H9 (cell line): Measurements from ENCODE around the gene GTF2F2. TPM values are rescaled to one million over a fixed set of nuclear protein-coding genes. Genes with fewer than 3 reads are reported as not detected.

Experiments
- DNase-seq: peaks from one replicate; pipeline ENCODE4 v3.0.0-alpha.2; 2017
- H2AFZ ChIP-seq: one replicate; pipeline ENCODE4 v1.6.1; 2013; ENCODE audit warnings: mild to moderate bottlenecking, low read length, control low read depth, moderate library complexity
- H2AK5ac ChIP-seq: 2 replicates; pipeline ENCODE4 v1.6.1; 2013; ENCODE audit warnings: low read length, control low read depth, mixed read lengths; ENCODE audit not compliant: insufficient read length
- H2BK120ac ChIP-seq: one replicate; pipeline ENCODE4 v1.6.1; 2013; ENCODE audit warnings: low read depth, mild to moderate bottlenecking, low read length, control low read depth, inconsistent platforms; ENCODE audit not compliant: poor library complexity, severe bottlenecking
- H2BK12ac ChIP-seq: 2 replicates; pipeline ENCODE4 v1.6.1; 2013; ENCODE audit warnings: low read length, control low read depth, mixed read lengths, low read depth; ENCODE audit not compliant: insufficient read length
- H2BK15ac ChIP-seq: 2 replicates; pipeline ENCODE4 v1.6.1; 2013; ENCODE audit warnings: low read depth, low read length, control low read depth
- H2BK20ac ChIP-seq: one replicate; pipeline ENCODE4 v1.6.1; 2013; ENCODE audit warnings: low read depth, mild to moderate bottlenecking, low read length, control low read depth, inconsistent platforms; ENCODE audit not compliant: poor library complexity, severe bottlenecking
- H2BK5ac ChIP-seq: 2 replicates; pipeline ENCODE4 v1.6.1; 2013; ENCODE audit warnings: low read length, control low read depth, mixed read lengths; ENCODE audit not compliant: insufficient read length
- H3K14ac ChIP-seq: 2 replicates; pipeline ENCODE4 v1.6.1; 2013; ENCODE audit warnings: low read length, control low read depth; ENCODE audit not compliant: insufficient read depth
- H3K18ac ChIP-seq: 2 replicates; pipeline ENCODE4 v1.6.1; 2013; ENCODE audit warnings: low read depth, mild to moderate bottlenecking, mixed read lengths, low read length, control low read depth; ENCODE audit not compliant: insufficient read length
- H3K23ac ChIP-seq: 2 replicates; pipeline ENCODE4 v1.6.1; 2013; ENCODE audit warnings: low read length, control low read depth, mixed read lengths, low read depth; ENCODE audit not compliant: insufficient read length
- H3K23me2 ChIP-seq: 2 replicates; pipeline ENCODE4 v1.6.1; 2013; ENCODE audit warnings: low read depth, mild to moderate bottlenecking, mixed read lengths, low read length, control low read depth; ENCODE audit not compliant: insufficient read length, poor library complexity, severe bottlenecking
- H3K27ac ChIP-seq: 2 replicates; pipeline ENCODE4 v1.5.1; 2013; ENCODE audit warnings: low read length, control low read depth, mixed read lengths, low read depth; ENCODE audit not compliant: insufficient read length
- H3K27me3 ChIP-seq: 2 replicates; pipeline ENCODE4 v1.6.1; 2013; ENCODE audit warnings: low read length, control low read depth, inconsistent platforms; ENCODE audit not compliant: insufficient read depth
- H3K4ac ChIP-seq: 2 replicates; pipeline ENCODE4 v1.6.1; 2013; ENCODE audit warnings: low read depth, mild to moderate bottlenecking, control low read depth, inconsistent platforms, low read length, moderate library complexity
- H3K4me1 ChIP-seq: 2 replicates; pipeline ENCODE4 v1.6.1; 2013; ENCODE audit warnings: low read length, control low read depth, inconsistent platforms; ENCODE audit not compliant: insufficient read depth
- H3K4me2 ChIP-seq: 2 replicates; pipeline ENCODE4 v1.6.1; 2013; ENCODE audit warnings: low read length, control low read depth, mixed read lengths; ENCODE audit not compliant: insufficient read length, insufficient read depth
- H3K56ac ChIP-seq: 2 replicates; pipeline ENCODE4 v1.6.1; 2013; ENCODE audit warnings: low read depth, mild to moderate bottlenecking, mixed read lengths, low read length, control low read depth; ENCODE audit not compliant: insufficient read length
- H3K79me1 ChIP-seq: 2 replicates; pipeline ENCODE4 v1.6.1; 2013; ENCODE audit warnings: low read depth, mild to moderate bottlenecking, moderate library complexity, low read length, control low read depth, inconsistent platforms; ENCODE audit not compliant: insufficient read depth, poor library complexity, severe bottlenecking
- H3K79me2 ChIP-seq: 2 replicates; pipeline ENCODE4 v1.6.1; 2013; ENCODE audit warnings: low read length, control low read depth, inconsistent platforms; ENCODE audit not compliant: insufficient read depth
- H3K9ac ChIP-seq: 2 replicates; pipeline ENCODE4 v1.6.1; 2013; ENCODE audit warnings: low read length, control low read depth, mixed read lengths; ENCODE audit not compliant: insufficient read length; ENCODE audit errors: extremely low read depth
- H3K9me3 ChIP-seq: one replicate; pipeline ENCODE4 v1.6.1; 2013; ENCODE audit warnings: low read depth, low read length, inconsistent platforms; ENCODE audit not compliant: control insufficient read depth
- H3T11ph ChIP-seq: one replicate; pipeline ENCODE4 v1.6.1; 2013; ENCODE audit warnings: mild to moderate bottlenecking, low read length, control low read depth, inconsistent platforms
- H4K20me1 ChIP-seq: one replicate; pipeline ENCODE4 v1.6.1; 2013; ENCODE audit not compliant: control insufficient read depth, insufficient read length, insufficient read depth
- H4K5ac ChIP-seq: 2 replicates; pipeline ENCODE4 v1.6.1; 2013; ENCODE audit warnings: low read depth, mild to moderate bottlenecking, mixed read lengths, low read length, control low read depth; ENCODE audit not compliant: insufficient read length
- H4K8ac ChIP-seq: replicated peaks from 2 replicates; pipeline ENCODE4 v1.6.1; 2013; ENCODE audit warnings: low read length, control low read depth, mixed read lengths, low read depth; ENCODE audit not compliant: insufficient read length
- H4K91ac ChIP-seq: 2 replicates; pipeline ENCODE4 v1.6.1; 2013; ENCODE audit warnings: low read depth, mild to moderate bottlenecking, moderate library complexity, mixed read lengths, low read length, control low read depth; ENCODE audit not compliant: insufficient read length
- H3K27ac Mint-ChIP-seq, 3 experiments: 2 replicates in 2 of 3; 3 replicates in 1 of 3; pipeline ENCODE4 v1.8.0; 2020 to 2021; ENCODE audit warnings: mixed read lengths in 3 of 3, mild to moderate bottlenecking in 1 of 3, moderate library complexity in 1 of 3
- H3K27me3 Mint-ChIP-seq: 2 replicates; pipeline ENCODE4 v1.8.0; 2021; ENCODE audit warnings: low read depth, mild to moderate bottlenecking, moderate library complexity, mixed read lengths
- H3K36me3 Mint-ChIP-seq, 3 experiments: 2 replicates in 2 of 3; 3 replicates in 1 of 3; pipeline ENCODE4 v1.8.0; 2020 to 2021; ENCODE audit warnings: low read depth in 3 of 3, mixed read lengths in 3 of 3; ENCODE audit not compliant: insufficient read depth in 1 of 3
- H3K4me1 Mint-ChIP-seq, 2 experiments: 2 replicates each; pipeline ENCODE4 v1.8.0; 2020; ENCODE audit warnings: mixed read lengths in 2 of 2
- H3K4me3 Mint-ChIP-seq, 2 experiments: 2 replicates in 1 of 2; 3 replicates in 1 of 2; pipeline ENCODE4 v1.8.0; 2020 to 2021; ENCODE audit warnings: mild to moderate bottlenecking in 2 of 2, mixed read lengths in 2 of 2, moderate library complexity in 1 of 2
- H3K9me3 Mint-ChIP-seq, 2 experiments: 2 replicates in 1 of 2; 3 replicates in 1 of 2; pipeline ENCODE4 v1.8.0; 2020; ENCODE audit warnings: mild to moderate bottlenecking in 2 of 2, mixed read lengths in 2 of 2, moderate library complexity in 1 of 2
- CTCF ChIP-seq: fragments of 200-600 bp; sonication (generic); conservative IDR thresholded peaks from 3 replicates; pipeline ENCODE4 v1.8.0; 2021; ENCODE audit warnings: antibody characterized with exemption, mild to moderate bottlenecking
- WGBS: extraction: QIAGEN DNeasy Blood & Tissue Kit; methylation state at CpG from one replicate; pipeline ENCODE4 v1.1.7; 2013; ENCODE audit warnings: missing lambda C conversion rate, low lambda C conversion rate, mixed read lengths; ENCODE audit not compliant: insufficient read length; ENCODE audit errors: extremely low coverage; 5-methylcytosine and 5-hydroxymethylcytosine counted together
- total RNA-seq: library from RNA; stranded (reverse); gene quantifications from 2 replicates; pipeline ENCODE4 v1.2.1, GENCODE V29; 2021

The GTF2F2 gene
- total RNA-seq, 1 experiment from 2014 or later = 29.6 TPM

- H3K4me3 Mint-ChIP-seq = no peak overlapping the region
- Histone ChIP-seq H3K9me3 (no peaks in the 10 kb centered on the region), H2BK20ac (no peak overlapping the region), H2AK5ac (no peak overlapping the region), H3K56ac (no peak overlapping the region), H3K23me2 (no peaks in the 10 kb centered on the region), H3K14ac (no peak overlapping the region), H3K4ac (no peak overlapping the region), H4K5ac (no peak overlapping the region), H3K9ac (no peak overlapping the region), H4K20me1 (no peaks in the 10 kb centered on the region), H3T11ph (no peak overlapping the region), H3K23ac (no peak overlapping the region), H3K79me1 (peaks cover 9% of the 10 kb centered on the region), H4K91ac (no peak overlapping the region), H2BK15ac (no peak overlapping the region), H3K4me1 (peaks cover 4% of the 10 kb centered on the region), H2BK12ac (no peak overlapping the region), H4K8ac (no peak overlapping the region), H3K79me2 (peaks cover 19% of the 10 kb centered on the region; the same call in 1 of the 2 replicates), H2BK5ac (no peak overlapping the region), H3K27me3 (no peaks in the 10 kb centered on the region), H2AFZ (no peak overlapping the region), H3K27ac (no peak overlapping the region), H3K18ac (no peak overlapping the region), H2BK120ac (no peak overlapping the region), H3K4me2 (no peak overlapping the region)
- H3K27ac Mint-ChIP-seq = no peak overlapping the region; a peak in 2 of 7 replicates
- no peak for TF ChIP-seq CTCF
- peaks cover 21 to 22% of the 10 kb centered on the region in 2 experiments for H3K4me1 Mint-ChIP-seq
- DNase-seq = no peak
- H3K9me3 Mint-ChIP-seq = peaks cover 0 to 9% of the 10 kb centered on the region in 2 experiments; a peak in 3 of 5 replicates
- H3K36me3 Mint-ChIP-seq = peaks cover 12 to 20% (median 19%) of the 10 kb centered on the region in 3 experiments
- H3K27me3 Mint-ChIP-seq = no peaks in the 10 kb centered on the region; the same call in 1 of the 2 replicates
- no CpG with 5 or more reads among the region's 2 CpGs for WGBS
Observed at GRCh38 chr13:45137526-45137925, 17.2 kb downstream of the GTF2F2 start.
